C4-2B (cell line): ENCODE data around the gene LBP.
"Not testable (repeated sequence)": the region's sequence is repeated elsewhere in the genome, so short reads cannot be mapped to it uniquely, and the experiment has no call there.

Experiments
- H3K27ac ChIP-seq: fragments of 450-650 bp; 2 replicates; pipeline ENCODE4 v1.5.1; 2017
- CTCF ChIP-seq: fragments of 450-650 bp; conservative IDR thresholded peaks from 2 replicates; pipeline ENCODE4 v1.5.1; 2017; ENCODE audit warnings: mild to moderate bottlenecking
- ZFX ChIP-seq: fragments of 450-650 bp; IDR thresholded peaks from 2 replicates; pipeline ENCODE4 v1.6.1; 2017

The LBP gene

DNA sequence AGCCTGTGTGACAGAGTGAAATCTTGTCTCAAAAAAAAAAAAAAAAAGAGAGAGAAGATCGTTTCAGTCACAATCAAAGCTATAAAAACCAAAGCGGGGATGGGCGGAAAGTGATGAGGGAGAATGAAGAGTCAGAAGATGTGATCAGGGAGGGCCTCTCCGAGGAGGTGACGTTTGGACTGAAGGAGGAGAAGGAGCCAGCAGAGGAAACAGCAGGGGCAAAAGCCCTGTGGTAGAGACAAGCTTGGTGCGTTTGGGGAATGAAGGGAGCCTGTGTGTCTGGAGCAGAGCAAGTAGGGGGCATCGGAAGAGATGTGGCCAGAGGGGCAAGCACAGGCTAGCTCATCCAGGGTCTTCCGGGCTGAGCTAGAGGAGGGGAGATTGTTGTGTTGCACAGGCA, 14.5 kb upstream of the LBP start:
- TF ChIP-seq ZFX (no peak), CTCF (no peak)

GRCh38 chr20:38334016-38334415, 12.3 kb upstream of the LBP start:
- TF ChIP-seq ZFX, result no peak
- TF ChIP-seq CTCF, result no peak
- no peak overlapping the region for H3K27ac ChIP-seq

More for the DNA sequence above, 14.5 kb upstream of the LBP start:
- H3K27ac ChIP-seq, result no peak overlapping the region

- H3K27ac ChIP-seq, result no peak overlapping the region
- TF ChIP-seq CTCF, result no peak
- TF ChIP-seq ZFX, result no peak
These were observed 9.6 kb upstream of the LBP start for GRCh38 chr20:38336726-38337125.

DNA sequence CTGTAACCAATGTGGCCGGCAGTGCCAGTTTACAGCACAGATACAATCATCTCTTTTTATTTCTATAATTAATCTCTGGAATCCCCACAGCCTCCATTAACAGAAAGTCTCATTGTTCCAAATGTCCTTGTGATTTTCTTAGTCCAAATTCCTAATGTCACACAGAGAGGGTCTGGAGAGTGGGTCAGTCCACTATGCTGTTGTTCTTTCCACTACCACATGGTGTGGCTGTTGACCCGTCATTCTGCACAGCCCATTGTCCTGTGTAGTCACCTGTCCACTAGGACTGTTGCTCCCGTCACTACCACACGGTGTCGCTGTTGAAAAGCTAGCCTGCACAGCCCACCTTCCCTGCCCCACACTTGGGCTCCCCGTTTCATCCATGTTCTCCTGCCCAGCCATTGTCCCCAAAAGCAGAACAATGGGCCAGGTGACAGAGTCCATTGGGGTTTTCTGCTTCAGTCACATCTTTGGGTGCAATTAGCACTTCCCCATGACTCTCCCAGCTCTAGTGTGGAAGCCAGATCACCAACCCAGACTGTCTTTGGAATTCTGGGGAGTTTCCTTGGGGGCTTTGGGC, 8.6 kb upstream of the LBP start:
- TF ChIP-seq ZFX, result no peak
- TF ChIP-seq CTCF, result peak; percentile 90
- H3K27ac ChIP-seq, result no peak overlapping the region

DNA sequence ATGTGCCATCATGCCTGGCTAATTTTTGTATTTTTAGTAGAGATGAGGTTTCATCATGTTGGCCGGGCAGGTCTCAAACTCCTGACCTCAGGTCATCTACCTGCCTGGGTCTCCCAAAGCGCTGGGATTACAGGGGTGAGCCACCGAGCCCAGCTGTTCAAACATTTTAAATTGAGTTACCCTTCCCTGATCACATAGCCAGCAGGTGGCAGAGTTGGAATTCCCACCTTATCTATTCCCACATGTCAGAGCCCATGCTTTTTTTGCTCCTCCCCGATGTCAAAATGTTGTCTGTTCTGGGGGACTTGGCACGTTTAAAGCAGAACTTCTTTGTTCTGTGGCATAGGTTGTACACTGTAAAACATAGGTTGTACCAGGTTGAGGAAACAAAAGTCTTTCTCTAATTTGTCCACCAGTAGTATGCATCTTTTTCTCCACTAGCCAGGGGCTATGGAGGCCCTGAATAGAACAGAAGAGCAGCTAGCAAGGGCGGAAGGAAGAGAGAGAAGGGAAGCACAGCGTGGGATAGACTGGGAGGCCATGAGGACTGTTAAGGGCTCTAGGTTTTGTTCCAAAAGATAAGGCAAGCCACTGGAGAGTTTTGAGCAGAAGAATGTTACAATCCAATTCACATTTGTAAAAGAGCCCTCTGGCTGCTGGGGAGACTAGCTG, 7.3 kb upstream of the LBP start:
- H3K27ac ChIP-seq, result no peak overlapping the region
- TF ChIP-seq CTCF (no peak), ZFX (no peak)

DNA sequence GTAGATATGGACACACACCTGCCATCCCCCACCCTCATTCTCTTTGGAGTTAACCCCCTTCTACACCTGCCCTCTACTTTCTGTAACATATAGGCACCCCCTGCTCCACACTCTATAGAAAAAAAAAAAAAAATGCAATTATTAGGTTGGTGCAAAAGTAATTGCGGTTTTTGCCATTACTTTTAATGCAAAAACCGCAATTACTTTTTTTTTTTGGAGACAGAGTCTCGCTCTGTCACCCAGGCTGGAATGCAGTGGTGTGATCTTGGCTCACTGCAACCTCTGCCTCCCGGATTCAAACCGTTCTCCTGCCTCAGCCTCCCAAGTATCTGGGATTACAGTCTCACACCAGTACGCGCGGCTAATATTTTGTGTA, 6.8 kb upstream of the LBP start:
- not testable (repeated sequence) for H3K27ac ChIP-seq

DNA sequence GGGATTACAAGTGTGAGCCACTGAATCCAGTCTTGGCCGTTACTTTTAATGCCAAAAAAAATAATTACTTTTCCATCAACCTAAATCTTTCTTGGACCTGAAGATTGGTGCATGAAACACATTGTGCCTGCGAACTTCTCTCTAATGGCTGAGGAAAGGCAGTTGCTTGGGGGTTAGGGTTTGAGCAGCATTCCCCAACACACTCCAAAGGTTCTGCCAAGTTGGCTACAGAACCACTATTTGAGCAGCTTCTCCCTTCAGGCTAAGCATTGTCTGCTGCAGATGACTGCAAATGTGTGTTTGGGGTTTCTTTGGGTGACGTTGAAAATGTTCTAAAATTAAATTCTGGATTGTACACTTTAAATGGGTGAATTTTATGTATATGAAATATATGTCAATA, 6.3 kb upstream of the LBP start:
- TF ChIP-seq CTCF (no peak), ZFX (no peak)

GRCh38 chr20:38340693-38341092, 5.6 kb upstream of the LBP start:
- TF ChIP-seq ZFX, result no peak
- no peak for TF ChIP-seq CTCF

More for the DNA sequence above, 6.3 kb upstream of the LBP start:
- no peak overlapping the region for H3K27ac ChIP-seq

More at GRCh38 chr20:38340693-38341092, 5.6 kb upstream of the LBP start:
- H3K27ac ChIP-seq, result no peak overlapping the region
